GM21528 (cell line): Measurements from ENCODE around the gene SLC29A4.
"Not testable (repeated sequence)": the region's sequence is repeated elsewhere in the genome, so short reads cannot be mapped to it uniquely, and the experiment has no call there.

ENCODE experiments used
- ATAC-seq: cut with Tn5 transposase; IDR thresholded peaks from one replicate; pipeline ENCODE4 v1.9.1; 2021; ENCODE audit warnings: mild to moderate bottlenecking, moderate library complexity; ENCODE audit not compliant: unreplicated experiment, low FRiP score

The SLC29A4 gene, protein sequence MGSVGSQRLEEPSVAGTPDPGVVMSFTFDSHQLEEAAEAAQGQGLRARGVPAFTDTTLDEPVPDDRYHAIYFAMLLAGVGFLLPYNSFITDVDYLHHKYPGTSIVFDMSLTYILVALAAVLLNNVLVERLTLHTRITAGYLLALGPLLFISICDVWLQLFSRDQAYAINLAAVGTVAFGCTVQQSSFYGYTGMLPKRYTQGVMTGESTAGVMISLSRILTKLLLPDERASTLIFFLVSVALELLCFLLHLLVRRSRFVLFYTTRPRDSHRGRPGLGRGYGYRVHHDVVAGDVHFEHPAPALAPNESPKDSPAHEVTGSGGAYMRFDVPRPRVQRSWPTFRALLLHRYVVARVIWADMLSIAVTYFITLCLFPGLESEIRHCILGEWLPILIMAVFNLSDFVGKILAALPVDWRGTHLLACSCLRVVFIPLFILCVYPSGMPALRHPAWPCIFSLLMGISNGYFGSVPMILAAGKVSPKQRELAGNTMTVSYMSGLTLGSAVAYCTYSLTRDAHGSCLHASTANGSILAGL

DNA sequence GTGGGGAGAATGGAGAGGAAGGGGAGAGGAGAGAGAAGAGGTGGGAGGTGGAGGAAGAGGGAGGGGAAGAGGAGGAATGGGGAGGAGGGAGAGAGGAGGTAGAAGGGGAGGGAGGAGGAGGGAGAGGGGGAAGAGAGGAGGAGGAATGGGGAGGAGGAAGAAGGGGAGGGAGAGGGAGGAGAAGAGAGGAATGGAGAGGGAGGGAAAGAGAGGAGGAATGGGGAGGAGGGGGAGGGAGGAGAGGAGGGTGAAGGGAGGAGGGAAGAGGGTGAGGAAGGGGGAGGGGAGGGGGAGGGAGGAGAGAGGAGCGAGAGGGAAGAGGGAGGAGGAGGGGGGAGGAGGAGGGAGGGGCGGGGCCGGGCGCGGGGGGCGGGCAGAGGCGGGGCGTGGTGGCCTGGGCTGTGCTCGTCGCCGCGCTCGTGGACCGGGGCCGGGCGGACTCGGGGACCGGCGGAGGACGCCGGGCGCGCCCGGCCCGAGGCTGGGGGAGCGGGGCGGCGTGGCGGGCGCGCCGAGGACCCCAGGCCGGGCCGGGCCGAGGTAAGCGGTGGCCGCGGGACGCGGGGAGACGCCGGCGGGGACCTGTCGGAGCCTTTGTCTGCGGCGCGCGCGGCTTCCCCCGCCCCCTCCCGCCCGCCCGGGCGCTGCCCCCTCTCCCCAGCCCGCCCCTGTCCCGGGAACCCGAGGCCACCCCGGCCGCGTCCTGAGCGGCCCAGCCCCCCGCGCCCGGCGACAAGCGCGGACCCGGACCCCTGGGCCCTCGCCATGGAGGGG, at the start of gene SLC29A4:
SLC29A4 (plus strand) TSS at position 401 of the 774 bp plus-strand sequence. CDS start 4,874 bp downstream, outside the sequence.
- no peak for ATAC-seq

GRCh38 chr7:5234852-5235831, 47.6 kb upstream of the SLC29A4 start:
- no peak for ATAC-seq

GRCh38 chr7:5237286-5237685, 45.5 kb upstream of the SLC29A4 start:
- no peak for ATAC-seq

DNA sequence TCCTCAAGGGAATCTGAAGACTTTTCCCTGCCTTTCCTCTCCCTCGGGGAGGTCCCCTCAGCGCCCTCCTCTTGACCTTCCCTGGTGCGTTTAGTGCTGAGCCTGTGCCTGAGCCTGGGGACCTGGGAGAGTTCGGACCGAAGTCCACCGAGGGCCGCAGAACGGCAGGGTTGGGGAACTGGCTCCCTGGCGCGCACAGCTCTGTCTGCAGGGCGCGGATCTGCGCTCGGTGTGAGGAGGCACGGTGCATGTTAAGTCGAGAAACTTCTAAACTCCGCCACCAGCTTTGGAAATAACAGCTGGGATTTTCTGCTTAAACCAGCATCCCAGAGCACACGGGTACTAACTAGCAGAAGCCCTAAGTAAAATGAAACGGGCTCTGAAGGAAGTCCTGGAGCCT, 44.2 kb upstream of the SLC29A4 start:
- no peak for ATAC-seq

- no peak for ATAC-seq
These were observed 39.5 kb upstream of the SLC29A4 start for GRCh38 chr7:5243261-5243660.

- no peak for ATAC-seq
These were observed 34.4 kb upstream of the SLC29A4 start for GRCh38 chr7:5248201-5248885.

- not testable (repeated sequence) for ATAC-seq
These were observed 32.0 kb upstream of the SLC29A4 start for GRCh38 chr7:5250787-5251186.

- ATAC-seq, result not testable (repeated sequence)
These were observed 29.2 kb upstream of the SLC29A4 start for GRCh38 chr7:5253529-5253928.

GRCh38 chr7:5254371-5254770, 28.4 kb upstream of the SLC29A4 start:
- ATAC-seq, result not testable (repeated sequence)

DNA sequence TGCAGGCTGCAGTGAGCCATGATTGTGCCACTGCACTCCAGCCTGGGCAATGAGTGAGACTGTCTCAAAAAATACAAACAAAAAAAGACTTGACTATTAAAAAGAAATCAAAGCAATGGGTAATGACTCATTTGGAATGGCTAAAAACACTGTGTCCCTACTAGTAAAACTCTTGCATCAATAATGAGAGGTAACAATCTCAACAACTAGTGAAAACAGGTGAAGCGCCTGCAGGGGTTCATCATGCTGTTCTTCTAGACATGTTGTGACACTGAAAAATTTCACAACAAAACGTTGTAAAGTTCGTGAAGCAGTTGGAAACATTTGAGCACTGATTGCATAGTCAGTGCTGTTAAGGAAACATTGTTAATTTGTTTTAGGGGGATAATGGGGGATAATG, 26.9 kb upstream of the SLC29A4 start:
- no peak for ATAC-seq

GRCh38 chr7:5260530-5261068, 22.1 kb upstream of the SLC29A4 start:
- not testable (repeated sequence) for ATAC-seq

GRCh38 chr7:5263066-5263465, 19.7 kb upstream of the SLC29A4 start:
- not testable (repeated sequence) for ATAC-seq

GRCh38 chr7:5265320-5266190, 17.2 kb upstream of the SLC29A4 start:
- ATAC-seq, result no peak

GRCh38 chr7:5266191-5267028, 16.3 kb upstream of the SLC29A4 start:
- ATAC-seq, result no peak

DNA sequence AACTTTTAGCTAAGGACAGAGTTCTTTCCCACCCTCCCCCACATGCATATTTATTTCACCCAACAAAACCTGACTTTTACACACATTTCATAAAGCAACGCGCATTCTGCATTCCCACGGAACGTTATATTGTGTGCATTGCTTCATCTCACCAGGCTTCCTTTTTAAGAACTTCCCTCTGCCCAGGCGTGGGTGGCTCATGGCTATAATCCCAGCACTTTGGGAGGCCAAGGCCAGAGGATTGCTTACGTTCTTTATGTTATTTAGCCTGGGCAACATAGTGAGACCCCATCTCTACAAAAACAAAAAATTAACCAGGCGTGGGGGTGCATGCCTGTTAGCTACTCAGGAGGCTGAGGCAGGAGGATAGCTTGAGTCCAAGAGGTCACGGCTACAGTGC, 14.9 kb upstream of the SLC29A4 start:
- not testable (repeated sequence) for ATAC-seq

DNA sequence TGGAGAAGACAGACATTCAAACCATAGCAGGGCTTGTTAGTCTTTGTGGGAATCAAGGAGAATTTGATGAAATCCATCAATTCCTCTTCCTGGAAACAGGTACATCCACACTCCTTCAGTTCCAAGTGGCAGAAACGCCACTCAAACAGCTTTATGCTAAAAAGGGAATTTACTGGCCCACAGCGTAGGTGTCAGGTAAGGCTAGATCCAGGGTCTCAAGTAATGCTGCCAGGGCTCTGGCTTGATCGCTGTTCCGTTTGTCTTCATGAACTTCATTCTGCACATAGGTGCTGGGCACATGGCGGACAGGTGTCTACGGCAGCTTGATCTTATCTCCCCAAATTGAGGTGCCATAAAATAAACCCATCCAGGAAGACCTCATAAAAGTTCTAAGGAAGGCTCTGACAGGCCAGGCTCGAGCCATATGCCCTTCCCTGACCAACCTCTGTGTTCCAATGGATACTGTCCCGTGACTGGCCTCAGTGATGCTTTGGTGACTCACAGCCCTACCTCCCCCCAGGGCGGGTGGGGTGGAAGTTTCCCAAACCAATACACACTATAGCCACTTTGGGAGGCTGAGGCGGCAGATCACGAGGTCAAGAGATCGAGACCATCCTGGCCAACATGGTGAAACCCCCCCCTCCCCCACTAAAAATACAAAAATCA, 12.6 kb upstream of the SLC29A4 start:
- ATAC-seq, result not testable (repeated sequence)

- ATAC-seq, result no peak
These were observed 12.0 kb upstream of the SLC29A4 start for GRCh38 chr7:5270788-5271187.
